Upper lobe of left lung (tissue), 4 donors: ENCODE measurements around the gene GPR158.

Experiments used
- CTCF ChIP-seq, 6 experiments: fragments of 450-650 bp in 4 of 6; fragments of 200-600 bp in 2 of 6; sonication (generic) in 2 of 6; IDR thresholded peaks; one replicate each; pipeline ENCODE4 v1.5.1; 2016 to 2019; ENCODE audit warnings: antibody characterized with exemption in 6 of 6
- EP300 ChIP-seq, 4 donors: sonication (generic); formaldehyde crosslinking; IDR thresholded peaks; one replicate each; pipeline ENCODE4 v1.5.1; 2017; ENCODE audit warnings: antibody characterized with exemption in 4 of 4, control low read depth in 2 of 4
- POLR2A ChIP-seq, 4 donors: fragments of 450-650 bp; IDR thresholded peaks; one replicate each; pipeline ENCODE4 v1.5.1; 2016 to 2017; ENCODE audit warnings: antibody characterized with exemption in 4 of 4, mild to moderate bottlenecking in 2 of 4
- POLR2AphosphoS5 ChIP-seq, 2 donors: sonication (generic); formaldehyde crosslinking; IDR thresholded peaks; one replicate each; pipeline ENCODE4 v1.5.1; 2017; ENCODE audit warnings: antibody characterized with exemption in 2 of 2

DNA sequence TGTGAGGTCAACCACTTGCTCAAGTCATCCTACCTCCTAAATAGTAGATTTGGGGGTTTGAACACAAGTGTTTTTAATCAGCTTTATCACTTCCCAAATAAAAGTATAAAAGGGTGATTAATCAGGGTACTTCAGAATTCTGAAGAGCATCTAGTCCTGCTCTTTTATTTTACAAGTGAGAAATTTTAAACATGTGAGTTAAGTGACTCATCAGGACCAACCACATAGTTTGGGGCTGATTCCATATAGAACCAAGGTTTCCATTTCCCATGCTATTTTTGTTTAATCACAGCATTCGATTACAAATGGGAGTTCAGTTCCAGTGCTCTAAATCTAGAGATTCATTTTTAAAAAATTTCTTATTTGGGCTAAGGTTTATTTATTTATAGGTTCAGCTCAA, 113.4 kb downstream of the GPR158 start:
- TF ChIP-seq CTCF (IDR thresholded peaks at IDR 0.05) = no peak
- no peak for TF ChIP-seq POLR2A (IDR thresholded peaks at IDR 0.05)
- no peak for TF ChIP-seq POLR2AphosphoS5 (IDR thresholded peaks at IDR 0.05)
- no peak for TF ChIP-seq EP300 (IDR thresholded peaks at IDR 0.05)
